Stimulated activated effector memory CD8-positive, alpha-beta T cell treated with anti-CD3 and anti-CD28 coated beads, Interleukin-12 subunit alpha, Interleukin-12 subunit beta, amount 100 ng/mL, for 72 hours (primary cell): ENCODE results near the gene PDP2.
"Not testable (repeated sequence)": the region's sequence is repeated elsewhere in the genome, so short reads cannot be mapped to it uniquely, and the experiment has no call there.

Source experiments
- ATAC-seq: fragments of 150-1000 bp; cut with Tn5 transposase; 2 replicates; pipeline ENCODE4 v1.10.0; 2021
- DNase-seq, 2 donors: peaks; one replicate each; pipeline ENCODE4 v3.0.0; 2021 to 2022; ENCODE audit warnings: low spot score in 2 of 2
- H3K27ac Mint-ChIP-seq: one replicate; pipeline ENCODE4 v1.8.0; 2022; ENCODE audit warnings: mild to moderate bottlenecking, mixed read lengths
- H3K36me3 Mint-ChIP-seq: one replicate; pipeline ENCODE4 v1.8.0; 2022; ENCODE audit warnings: mild to moderate bottlenecking, mixed read lengths
- H3K4me1 Mint-ChIP-seq: one replicate; pipeline ENCODE4 v1.8.0; 2022; ENCODE audit warnings: mixed read lengths
- H3K4me3 Mint-ChIP-seq: one replicate; pipeline ENCODE4 v1.8.0; 2022; ENCODE audit warnings: mild to moderate bottlenecking, mixed read lengths
- H3K9me3 Mint-ChIP-seq: one replicate; pipeline ENCODE4 v1.8.0; 2022; ENCODE audit warnings: mixed read lengths

Gene PDP2

DNA sequence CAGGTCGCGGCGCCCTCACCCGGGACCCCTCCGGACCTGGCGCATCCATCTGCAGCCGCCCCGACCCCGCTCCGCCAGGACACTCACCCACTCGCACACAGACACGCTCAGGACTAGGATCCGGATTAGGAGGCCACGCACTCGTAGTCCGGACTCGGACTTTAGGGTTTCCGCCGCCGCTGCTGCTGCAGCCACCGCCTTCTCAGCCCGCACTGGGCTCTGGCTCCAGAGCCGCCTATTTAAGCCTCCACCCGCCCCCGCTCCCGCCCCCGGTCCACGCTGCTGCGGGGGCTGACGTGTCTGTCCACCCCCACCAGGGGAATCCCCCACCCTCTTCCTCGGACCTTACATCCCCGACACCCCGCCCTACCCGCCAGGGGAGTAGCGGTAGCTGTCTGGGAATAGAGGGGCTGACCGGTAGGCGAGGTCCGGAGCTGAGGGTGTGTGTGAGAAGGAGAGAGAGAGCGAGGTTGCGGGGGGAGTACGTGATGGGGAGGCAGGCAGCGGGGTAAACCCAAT lies 45.1 kb downstream of the PDP2 start, which contains the start of gene RRAD:
Gene RRAD (minus strand): TSS at position 214 of the 519 bp plus-strand sequence. CDS start 356 bp downstream, outside the sequence.
- H3K36me3 Mint-ChIP-seq, result no peaks in the 10 kb centered on the region
- DNase-seq (no peak), ATAC-seq (peak; percentile 1)
- peaks cover 42% of the 10 kb centered on the region for H3K4me1 Mint-ChIP-seq
- peak within 1 kb of the TSS; percentile 69 for H3K4me3 Mint-ChIP-seq
- no peak within 1 kb of the TSS for H3K27ac Mint-ChIP-seq
- H3K9me3 Mint-ChIP-seq, result no peaks in the 10 kb centered on the region

DNA sequence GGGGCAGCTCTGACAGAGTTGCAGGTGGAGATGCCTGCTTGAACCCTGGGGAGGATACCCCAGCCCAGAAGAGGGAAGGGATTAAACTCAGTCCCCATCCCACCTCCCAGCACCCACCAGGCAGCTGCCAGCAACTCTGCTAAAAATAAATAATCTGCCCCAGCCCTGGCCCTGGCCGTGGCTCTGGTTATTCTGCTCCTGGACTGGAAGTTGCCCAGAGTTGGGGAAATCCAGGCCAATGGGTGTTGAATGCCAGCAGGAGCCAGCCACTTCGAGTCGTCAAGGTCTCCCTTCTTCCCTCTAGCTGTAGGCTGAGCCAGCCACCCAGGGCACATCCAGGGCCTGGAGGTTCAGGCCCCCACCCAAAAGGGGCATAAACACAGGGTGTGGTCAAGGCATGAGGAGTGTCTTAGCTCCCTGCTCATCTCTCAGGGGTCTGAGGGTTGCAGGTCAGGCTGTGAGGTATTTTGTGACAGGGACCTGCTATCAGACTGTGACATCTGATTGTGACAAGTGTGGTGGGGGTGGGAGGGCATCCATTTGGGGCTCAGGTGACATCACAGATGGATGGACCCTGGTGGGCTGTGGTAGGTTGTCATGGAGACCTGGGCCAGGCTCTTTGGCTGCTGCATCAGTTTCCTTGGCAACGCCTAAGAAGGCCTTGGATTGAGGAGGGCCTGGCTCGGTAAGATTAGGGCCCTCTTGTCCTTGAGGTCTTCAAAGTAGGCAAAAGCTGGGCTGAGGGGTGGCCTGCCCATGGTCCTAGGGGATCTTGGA lies 46.0 kb downstream of the PDP2 start:
- H3K36me3 Mint-ChIP-seq, result peaks cover 5% of the 10 kb centered on the region
- H3K4me3 Mint-ChIP-seq, result peak overlapping the region; percentile 69
- ATAC-seq (no peak), DNase-seq (no peak)
- no peak overlapping the region for H3K27ac Mint-ChIP-seq
- peaks cover 42% of the 10 kb centered on the region for H3K4me1 Mint-ChIP-seq
- no peaks in the 10 kb centered on the region for H3K9me3 Mint-ChIP-seq

DNA sequence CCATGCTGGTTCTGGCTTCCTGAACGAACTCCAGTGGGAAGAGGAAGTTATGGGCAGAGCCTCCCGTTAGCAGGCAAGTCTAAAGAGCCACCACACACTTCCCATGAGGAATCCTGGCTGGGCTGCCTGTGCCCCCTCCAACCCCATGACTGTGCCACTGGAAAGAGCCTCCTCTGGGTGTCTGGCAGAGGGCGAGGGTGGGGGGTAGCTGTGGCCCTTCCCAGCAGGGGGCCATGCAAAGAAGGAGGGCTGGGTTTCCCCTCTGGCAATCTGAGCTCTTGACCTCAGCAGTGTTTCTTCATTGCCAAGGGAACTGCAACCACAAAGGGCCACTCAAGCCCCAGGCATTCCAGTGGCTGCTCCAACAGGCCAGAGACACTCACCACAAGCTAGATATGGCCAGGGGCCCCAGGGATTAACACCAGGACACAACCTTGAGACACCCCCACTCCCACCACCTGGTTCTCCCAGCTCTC lies 46.7 kb downstream of the PDP2 start:
- Mint-ChIP-seq H3K4me1 (peaks cover 47% of the 10 kb centered on the region), H3K9me3 (no peaks in the 10 kb centered on the region), H3K4me3 (no peak overlapping the region), H3K27ac (peak overlapping the region; percentile 79), H3K36me3 (peaks cover 12% of the 10 kb centered on the region)
- ATAC-seq, result no peak
- DNase-seq, result no peak

GRCh38 chr16:66927918-66928649 lies 47.8 kb downstream of the PDP2 start:
- H3K9me3 Mint-ChIP-seq, result no peaks in the 10 kb centered on the region
- peaks cover 22% of the 10 kb centered on the region for H3K36me3 Mint-ChIP-seq
- ATAC-seq (peak; percentile 68), DNase-seq (no peak)
- H3K27ac Mint-ChIP-seq, result peak overlapping the region; percentile 79
- H3K4me3 Mint-ChIP-seq, result no peak overlapping the region
- H3K4me1 Mint-ChIP-seq, result peaks cover 58% of the 10 kb centered on the region

- peaks cover 30% of the 10 kb centered on the region for H3K36me3 Mint-ChIP-seq
- H3K4me3 Mint-ChIP-seq, result no peak overlapping the region
- peaks cover 58% of the 10 kb centered on the region for H3K4me1 Mint-ChIP-seq
- peak overlapping the region; percentile 79 for H3K27ac Mint-ChIP-seq
- ATAC-seq (peak; percentile 54), DNase-seq (peak in 1 of 2 donors; percentile 71)
- H3K9me3 Mint-ChIP-seq, result no peaks in the 10 kb centered on the region
Measured at GRCh38 chr16:66928702-66929388, 48.5 kb downstream of the PDP2 start.

DNA sequence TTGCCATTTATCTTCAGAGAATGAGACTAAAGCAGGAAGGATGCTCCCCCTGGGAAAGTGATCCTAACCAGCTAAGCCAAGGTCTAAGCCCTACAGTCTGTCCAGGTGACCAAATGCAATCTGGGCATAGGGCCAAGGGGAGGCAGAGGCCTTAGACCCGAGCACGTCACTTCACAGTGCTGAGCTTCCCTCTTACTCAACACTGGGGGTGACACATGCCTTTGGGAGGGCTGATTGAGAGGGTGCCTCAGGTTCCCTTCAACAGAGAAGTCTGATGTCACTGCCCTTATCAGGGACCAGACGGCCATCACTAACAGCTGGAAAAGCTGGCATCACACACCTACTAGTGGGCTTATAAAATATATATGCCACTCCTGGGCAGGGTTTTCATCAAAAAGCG lies 49.9 kb downstream of the PDP2 start:
- no peak for ATAC-seq
- Mint-ChIP-seq H3K36me3 (peaks cover 43% of the 10 kb centered on the region), H3K4me1 (peaks cover 65% of the 10 kb centered on the region), H3K27ac (peak overlapping the region; percentile 34), H3K4me3 (no peak overlapping the region), H3K9me3 (no peaks in the 10 kb centered on the region)
- DNase-seq, result no peak

DNA sequence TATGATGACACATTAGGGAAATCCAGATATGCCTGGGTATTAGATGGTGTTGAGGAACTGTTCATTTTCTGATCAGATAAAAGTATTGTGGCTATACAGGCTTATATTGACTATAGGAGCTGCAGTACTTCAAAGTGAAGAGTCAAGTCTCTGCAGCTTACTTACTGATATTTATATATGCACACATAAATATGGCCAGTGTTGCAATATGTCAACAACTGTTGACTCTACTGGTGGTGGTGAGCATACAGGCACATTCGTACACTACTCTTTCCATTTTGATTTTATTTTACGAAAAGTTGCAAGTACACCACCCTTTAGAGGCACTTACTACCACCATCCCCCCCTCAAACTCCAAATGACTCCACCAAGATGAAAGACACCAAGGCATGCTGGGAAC lies 51.4 kb downstream of the PDP2 start:
- H3K27ac Mint-ChIP-seq, result peak overlapping the region; percentile 99
- no peak for DNase-seq
- H3K4me1 Mint-ChIP-seq, result peaks cover 71% of the 10 kb centered on the region
- ATAC-seq, result no peak
- no peaks in the 10 kb centered on the region for H3K9me3 Mint-ChIP-seq
- peaks cover 55% of the 10 kb centered on the region for H3K36me3 Mint-ChIP-seq
- H3K4me3 Mint-ChIP-seq, result peak overlapping the region; percentile 99

DNA sequence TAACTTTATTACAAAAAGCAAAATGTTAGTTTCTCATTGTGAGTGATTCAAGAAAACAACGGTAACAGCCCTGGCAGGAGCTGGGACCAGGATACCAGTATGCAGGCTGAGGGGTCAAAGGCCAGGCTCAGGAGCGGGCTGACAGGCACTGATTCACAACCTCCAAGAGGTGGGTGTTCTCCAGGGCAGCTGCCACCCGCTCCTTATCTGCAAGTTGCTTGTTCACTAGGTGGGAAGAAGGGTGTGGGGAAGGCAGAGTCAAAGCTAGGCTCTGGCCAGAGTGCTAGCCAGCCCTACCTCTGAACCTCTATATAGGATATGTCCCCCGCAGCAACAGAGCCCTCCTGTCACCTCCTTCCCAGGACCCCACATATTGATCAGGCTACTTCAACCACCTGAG lies 51.8 kb downstream of the PDP2 start:
- no peak for DNase-seq
- no peaks in the 10 kb centered on the region for H3K9me3 Mint-ChIP-seq
- peak overlapping the region; percentile 99 for H3K27ac Mint-ChIP-seq
- peaks cover 73% of the 10 kb centered on the region for H3K4me1 Mint-ChIP-seq
- peaks cover 57% of the 10 kb centered on the region for H3K36me3 Mint-ChIP-seq
- peak overlapping the region; percentile 99 for H3K4me3 Mint-ChIP-seq
- no peak for ATAC-seq

GRCh38 chr16:66933776-66934137 lies 53.4 kb downstream of the PDP2 start:
- H3K4me3 Mint-ChIP-seq, result peak overlapping the region; percentile 99
- ATAC-seq (peak; percentile 69), DNase-seq (no peak)
- H3K36me3 Mint-ChIP-seq, result peaks cover 67% of the 10 kb centered on the region
- H3K9me3 Mint-ChIP-seq, result no peaks in the 10 kb centered on the region
- peak overlapping the region; percentile 99 for H3K27ac Mint-ChIP-seq
- H3K4me1 Mint-ChIP-seq, result peaks cover 65% of the 10 kb centered on the region

GRCh38 chr16:66934138-66934838 lies 54.0 kb downstream of the PDP2 start, which contains the start of gene CIAO2B:
Gene CIAO2B, minus strand, starts transcription at chr16:66934402. Its CDS starts 38 bp downstream, at chr16:66934364.
- peaks cover 68% of the 10 kb centered on the region for H3K36me3 Mint-ChIP-seq
- DNase-seq (peak; percentile 86 to 95), ATAC-seq (peak; percentile 89)
- peak within 1 kb of the TSS; percentile 99 for H3K27ac Mint-ChIP-seq
- peaks cover 61% of the 10 kb centered on the region for H3K4me1 Mint-ChIP-seq
- peak within 1 kb of the TSS; percentile 99 for H3K4me3 Mint-ChIP-seq
- H3K9me3 Mint-ChIP-seq, result no peaks in the 10 kb centered on the region

GRCh38 chr16:66934839-66935313 lies 54.6 kb downstream of the PDP2 start:
- H3K9me3 Mint-ChIP-seq, ATAC-seq, DNase-seq: not testable (repeated sequence)
- Mint-ChIP-seq H3K27ac (peak overlapping the region; percentile 99), H3K4me1 (peaks cover 61% of the 10 kb centered on the region), H3K4me3 (peak overlapping the region; percentile 99), H3K36me3 (peaks cover 74% of the 10 kb centered on the region)

- Mint-ChIP-seq H3K9me3 (no peaks in the 10 kb centered on the region), H3K36me3 (peaks cover 80% of the 10 kb centered on the region), H3K27ac (peak within 1 kb of the TSS; percentile 99), H3K4me1 (peaks cover 61% of the 10 kb centered on the region), H3K4me3 (peak within 1 kb of the TSS; percentile 99)
- no peak for DNase-seq
- ATAC-seq, result no peak
Measured at GRCh38 chr16:66935314-66936011, 55.1 kb downstream of the PDP2 start, which contains the start of gene CES2. Gene CES2, plus strand, starts transcription at chr16:66935516. Its CDS starts 120 bp downstream, at chr16:66935636.

GRCh38 chr16:66936462-66936861 lies 56.1 kb downstream of the PDP2 start:
- DNase-seq (no peak), ATAC-seq (no peak)
- peaks cover 61% of the 10 kb centered on the region for H3K4me1 Mint-ChIP-seq
- H3K27ac Mint-ChIP-seq, result peak overlapping the region; percentile 99
- H3K36me3 Mint-ChIP-seq, result peaks cover 84% of the 10 kb centered on the region
- peak overlapping the region; percentile 99 for H3K4me3 Mint-ChIP-seq
- H3K9me3 Mint-ChIP-seq, result no peaks in the 10 kb centered on the region
